Muscle layer of duodenum (tissue), 2 donors: ENCODE measurements around the gene NUTM2E.
"Not testable (repeated sequence)": the region's sequence is repeated elsewhere in the genome, so short reads cannot be mapped to it uniquely, and the experiment has no call there.

Experiments
- H3K27ac ChIP-seq: one replicate; pipeline ENCODE4 v1.7.0; 2013; ENCODE audit warnings: mild to moderate bottlenecking, low read length
- H3K27me3 ChIP-seq: one replicate; pipeline ENCODE4 v1.7.0; 2013; ENCODE audit warnings: low read depth, mild to moderate bottlenecking, control low read depth, low read length
- H3K36me3 ChIP-seq, 2 donors: one replicate each; pipeline ENCODE4 v1.7.0; 2013; ENCODE audit warnings: low read length in 2 of 2, control low read depth in 1 of 2, mild to moderate bottlenecking in 1 of 2; ENCODE audit not compliant: insufficient read depth in 2 of 2, control insufficient read depth in 1 of 2
- H3K4me1 ChIP-seq, 2 donors: one replicate each; pipeline ENCODE4 v1.7.0; 2013; ENCODE audit warnings: low read length in 2 of 2, mild to moderate bottlenecking in 2 of 2, control low read depth in 1 of 2, moderate library complexity in 1 of 2; ENCODE audit not compliant: insufficient read depth in 2 of 2, control insufficient read depth in 1 of 2
- H3K4me3 ChIP-seq, 2 donors: one replicate each; pipeline ENCODE4 v1.7.0; 2013; ENCODE audit warnings: low read length in 2 of 2, low read depth in 1 of 2, mild to moderate bottlenecking in 1 of 2
- H3K9me3 ChIP-seq, 2 donors: one replicate each; pipeline ENCODE4 v1.7.0; 2013; ENCODE audit warnings: low read length in 2 of 2, control low read depth in 1 of 2, mild to moderate bottlenecking in 1 of 2; ENCODE audit not compliant: control insufficient read depth in 1 of 2
- donor health status: healthy.

The NUTM2E gene

GRCh38 chr10:79816290-79816689, 10.2 kb upstream of the NUTM2E start:
- not testable (repeated sequence) for H3K4me1 ChIP-seq, H3K4me3 ChIP-seq, H3K9me3 ChIP-seq, H3K36me3 ChIP-seq, H3K27ac ChIP-seq, H3K27me3 ChIP-seq

DNA sequence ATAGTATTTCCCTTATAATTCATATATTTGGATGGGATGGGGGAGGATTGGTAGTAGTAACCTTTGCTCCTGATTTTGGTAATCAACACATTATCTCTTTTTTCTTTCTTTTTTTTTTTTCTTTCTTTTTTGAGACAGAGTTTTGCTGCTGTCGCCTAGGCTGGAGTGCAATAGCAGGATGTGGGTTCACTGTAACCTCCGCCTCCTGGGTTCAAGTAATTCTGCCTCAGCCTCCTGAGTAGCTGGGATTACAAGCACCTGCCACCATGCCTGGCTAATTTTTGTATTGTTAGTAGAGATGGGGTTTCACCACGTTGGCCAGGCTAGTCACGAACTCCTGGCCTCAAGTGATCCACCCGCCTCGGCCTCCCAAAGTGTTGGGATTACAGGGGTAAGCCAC, 3.2 kb upstream of the NUTM2E start:
- H3K4me1 ChIP-seq, H3K36me3 ChIP-seq, H3K9me3 ChIP-seq, H3K27me3 ChIP-seq, H3K4me3 ChIP-seq, H3K27ac ChIP-seq: not testable (repeated sequence)

DNA sequence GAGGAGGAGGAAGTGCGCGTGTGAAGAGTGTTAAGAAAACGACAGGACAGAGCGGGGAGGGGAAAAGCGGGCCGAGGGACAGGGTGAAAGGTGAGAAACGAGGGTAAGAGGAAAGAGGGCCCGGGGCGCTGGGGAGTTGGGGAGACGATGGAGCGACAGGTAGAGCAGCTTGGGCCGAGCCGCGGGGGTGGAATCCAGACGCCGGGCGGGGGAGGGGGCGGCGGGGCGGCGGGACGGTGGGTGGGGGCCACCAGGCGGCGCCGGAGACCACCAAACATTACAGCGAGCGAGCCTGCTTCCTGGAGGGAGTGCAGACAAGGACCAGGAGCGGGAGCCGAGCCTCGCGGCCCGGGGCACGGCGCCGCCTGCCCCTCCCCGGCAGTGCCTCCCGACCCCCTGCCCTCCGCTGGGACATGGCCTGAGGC, 940 bp upstream of the NUTM2E start:
- not testable (repeated sequence) for H3K27me3 ChIP-seq, H3K36me3 ChIP-seq, H3K27ac ChIP-seq, H3K9me3 ChIP-seq, H3K4me1 ChIP-seq
- H3K4me3 ChIP-seq, result peak overlapping the region in 1 of 2 donors; percentile 49

GRCh38 chr10:79826131-79826495, 426 bp upstream of the NUTM2E start:
- H3K36me3 ChIP-seq, H3K27me3 ChIP-seq, H3K27ac ChIP-seq, H3K9me3 ChIP-seq, H3K4me1 ChIP-seq: not testable (repeated sequence)
- peak overlapping the region in 1 of 2 donors; percentile 49 for H3K4me3 ChIP-seq

DNA sequence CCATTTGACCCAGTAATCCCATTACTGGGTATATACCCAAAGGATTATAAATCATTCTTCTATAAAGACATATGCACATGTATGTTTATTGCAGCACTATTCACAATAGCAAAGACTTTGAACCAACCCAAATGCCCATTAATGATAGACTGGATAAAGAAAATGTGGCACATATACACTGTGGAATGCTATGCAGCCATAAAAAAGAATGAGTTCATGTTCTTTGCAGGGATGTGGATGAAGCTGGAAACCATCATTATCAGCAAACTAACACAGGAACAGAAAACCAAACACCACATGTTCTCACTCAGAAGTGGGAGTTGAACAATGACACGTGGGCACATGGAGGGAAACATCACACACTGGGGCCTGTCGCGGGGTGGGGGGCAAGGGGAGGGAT, 7.3 kb downstream of the NUTM2E start:
- H3K36me3 ChIP-seq, H3K4me1 ChIP-seq, H3K27me3 ChIP-seq, H3K27ac ChIP-seq, H3K9me3 ChIP-seq, H3K4me3 ChIP-seq: not testable (repeated sequence)

DNA sequence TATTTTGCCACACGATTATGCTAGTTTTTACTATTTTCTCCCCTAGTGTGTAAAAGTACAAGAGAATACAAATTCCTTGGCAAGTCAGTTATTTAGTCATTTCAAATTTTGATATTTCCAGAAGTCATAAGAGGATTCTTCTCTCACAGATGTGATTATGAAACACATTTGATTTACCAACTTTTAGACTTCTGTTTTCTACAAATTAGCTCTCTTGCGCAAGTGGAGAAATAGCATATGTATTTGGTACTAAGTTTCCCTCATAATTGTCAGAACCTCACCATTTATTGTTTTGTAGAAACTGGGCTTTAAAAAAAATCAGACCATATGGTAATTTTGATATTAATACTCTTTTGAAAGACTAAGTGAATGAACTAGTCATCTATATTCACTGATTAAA, 9.4 kb downstream of the NUTM2E start:
- not testable (repeated sequence) for H3K27ac ChIP-seq, H3K9me3 ChIP-seq, H3K4me3 ChIP-seq

DNA sequence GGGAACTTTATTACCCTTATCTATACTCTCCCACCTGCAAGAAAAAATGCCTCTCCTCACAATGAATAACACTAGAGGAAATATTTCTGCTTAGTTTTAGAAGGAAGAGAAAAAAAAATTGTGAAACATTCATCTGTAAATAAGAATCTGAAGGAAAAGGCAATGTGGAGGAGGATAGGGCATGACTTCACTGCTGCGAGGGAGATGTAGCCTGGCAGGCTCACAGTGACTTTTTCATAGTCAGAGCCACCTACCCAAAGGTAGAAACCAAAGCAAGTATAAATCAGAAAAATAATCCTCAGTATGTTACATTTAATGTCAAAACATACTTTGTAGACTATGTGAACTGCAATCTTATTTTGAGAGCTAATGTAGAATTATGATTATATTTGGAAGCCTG, 10.4 kb downstream of the NUTM2E start:
- H3K27me3 ChIP-seq, H3K4me1 ChIP-seq, H3K36me3 ChIP-seq, H3K27ac ChIP-seq, H3K4me3 ChIP-seq, H3K9me3 ChIP-seq: not testable (repeated sequence)

More for the DNA sequence above, 9.4 kb downstream of the NUTM2E start:
- H3K36me3 ChIP-seq, H3K27me3 ChIP-seq, H3K4me1 ChIP-seq: not testable (repeated sequence)

GRCh38 chr10:79838441-79838840, 11.9 kb downstream of the NUTM2E start:
- H3K36me3 ChIP-seq, H3K4me3 ChIP-seq, H3K4me1 ChIP-seq, H3K27ac ChIP-seq, H3K9me3 ChIP-seq, H3K27me3 ChIP-seq: not testable (repeated sequence)

GRCh38 chr10:79853191-79853854, 26.8 kb downstream of the NUTM2E start:
- not testable (repeated sequence) for H3K9me3 ChIP-seq, H3K27ac ChIP-seq, H3K4me1 ChIP-seq, H3K4me3 ChIP-seq, H3K27me3 ChIP-seq, H3K36me3 ChIP-seq

- H3K4me3 ChIP-seq, H3K4me1 ChIP-seq, H3K27me3 ChIP-seq, H3K27ac ChIP-seq, H3K36me3 ChIP-seq, H3K9me3 ChIP-seq: not testable (repeated sequence)
These were observed 35.7 kb downstream of the NUTM2E start for GRCh38 chr10:79862269-79862668.

GRCh38 chr10:79862803-79863202, 36.3 kb downstream of the NUTM2E start:
- not testable (repeated sequence) for H3K27me3 ChIP-seq, H3K4me1 ChIP-seq, H3K9me3 ChIP-seq, H3K36me3 ChIP-seq, H3K4me3 ChIP-seq, H3K27ac ChIP-seq

DNA sequence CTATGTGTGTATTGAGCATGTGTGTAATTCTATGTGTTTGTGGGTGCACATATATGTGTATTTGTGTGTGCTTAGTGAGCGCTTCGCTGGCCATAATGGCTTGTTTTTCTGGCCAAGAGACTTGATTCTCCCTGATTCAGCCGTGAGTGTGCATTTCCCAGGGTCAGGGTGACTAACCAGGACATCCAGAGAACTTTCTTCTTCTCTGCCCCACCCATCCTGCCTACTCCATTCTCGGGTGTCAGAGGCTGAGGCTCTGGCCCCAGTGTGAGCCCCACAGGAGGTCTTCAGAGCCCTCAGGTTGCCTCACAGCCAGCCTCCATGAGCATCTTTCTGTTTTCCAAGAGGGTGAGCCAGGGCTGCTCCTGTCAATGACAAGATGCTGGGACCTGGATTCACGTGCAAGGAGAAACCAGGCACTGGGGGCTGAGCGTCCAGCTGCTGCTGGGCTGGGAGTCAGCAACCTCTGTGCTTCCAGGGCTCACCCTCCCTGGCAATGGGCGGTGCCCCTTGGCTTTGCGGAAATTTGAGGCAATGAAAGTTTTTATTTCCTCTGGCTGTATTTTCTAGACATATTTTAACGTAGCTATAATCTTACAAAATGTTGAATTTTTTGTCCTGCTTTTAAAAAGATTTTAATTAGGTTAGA, 40.5 kb downstream of the NUTM2E start:
- H3K4me1 ChIP-seq, H3K9me3 ChIP-seq, H3K36me3 ChIP-seq, H3K27me3 ChIP-seq, H3K27ac ChIP-seq, H3K4me3 ChIP-seq: not testable (repeated sequence)
